SHP77 treated with DMSO at 0.1 percent for 48 hours (cell line): ENCODE results near the gene DOCK6.
A peak's percentile ranks its signal among the peaks of the same experiment; 100 is the strongest.
"Not testable (repeated sequence)": the region's sequence is repeated elsewhere in the genome, so short reads cannot be mapped to it uniquely, and the experiment has no call there.

ENCODE experiments used
- DNase-seq: peaks from one replicate; lab custom pipeline; 2025; lab: John Stamatoyannopoulos, UW

Gene DOCK6

DNA sequence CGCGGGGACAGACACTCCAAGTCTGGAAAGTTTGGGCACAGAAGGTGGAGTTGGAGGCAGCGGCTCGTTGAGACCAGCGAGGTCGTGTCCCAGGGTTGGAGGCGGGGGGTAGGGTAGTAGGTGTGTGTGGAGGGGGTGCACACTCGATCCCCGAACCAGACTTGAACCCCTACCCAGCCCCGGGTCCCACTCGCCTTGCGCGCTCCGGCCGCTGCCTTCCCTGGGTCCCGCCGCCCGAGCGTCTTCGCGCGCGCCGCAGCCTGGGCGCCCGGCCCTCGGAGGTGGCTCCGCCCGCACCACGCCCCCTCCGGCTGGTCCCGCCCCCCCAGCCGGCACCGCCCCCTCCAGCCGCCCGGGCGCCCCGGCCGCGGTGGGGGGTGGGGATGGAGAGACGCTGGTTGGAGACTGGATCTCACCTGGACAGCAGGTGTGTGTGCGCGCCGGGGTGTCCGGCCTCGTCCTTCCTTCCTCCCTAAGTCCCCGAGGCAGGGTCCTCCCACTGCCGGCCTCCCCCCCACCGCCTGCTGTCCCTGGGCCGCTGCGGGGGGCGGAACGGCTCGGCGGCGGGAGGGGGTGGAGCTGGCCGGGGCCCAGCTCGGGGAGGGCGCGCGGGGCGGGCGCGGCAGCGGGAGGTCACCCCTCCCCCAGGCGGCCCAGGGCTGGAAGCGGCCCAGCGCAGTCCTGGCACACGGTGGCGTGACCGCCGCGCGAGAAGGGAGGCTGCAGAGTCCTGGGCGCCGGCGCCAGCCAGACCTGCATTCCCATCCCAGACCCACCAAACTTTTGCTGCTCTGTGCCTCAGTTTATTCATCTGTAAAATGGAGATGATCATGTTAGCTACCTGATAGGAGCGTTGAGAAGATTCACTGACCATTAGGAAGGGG, 64.8 kb downstream of the DOCK6 start, which contains the start of gene KANK2:
TSS of gene KANK2 (minus strand) at position 255 of the 884 bp plus-strand sequence. CDS start 3,034 bp downstream, outside the sequence.
- peak; percentile 24 for DNase-seq

DNA sequence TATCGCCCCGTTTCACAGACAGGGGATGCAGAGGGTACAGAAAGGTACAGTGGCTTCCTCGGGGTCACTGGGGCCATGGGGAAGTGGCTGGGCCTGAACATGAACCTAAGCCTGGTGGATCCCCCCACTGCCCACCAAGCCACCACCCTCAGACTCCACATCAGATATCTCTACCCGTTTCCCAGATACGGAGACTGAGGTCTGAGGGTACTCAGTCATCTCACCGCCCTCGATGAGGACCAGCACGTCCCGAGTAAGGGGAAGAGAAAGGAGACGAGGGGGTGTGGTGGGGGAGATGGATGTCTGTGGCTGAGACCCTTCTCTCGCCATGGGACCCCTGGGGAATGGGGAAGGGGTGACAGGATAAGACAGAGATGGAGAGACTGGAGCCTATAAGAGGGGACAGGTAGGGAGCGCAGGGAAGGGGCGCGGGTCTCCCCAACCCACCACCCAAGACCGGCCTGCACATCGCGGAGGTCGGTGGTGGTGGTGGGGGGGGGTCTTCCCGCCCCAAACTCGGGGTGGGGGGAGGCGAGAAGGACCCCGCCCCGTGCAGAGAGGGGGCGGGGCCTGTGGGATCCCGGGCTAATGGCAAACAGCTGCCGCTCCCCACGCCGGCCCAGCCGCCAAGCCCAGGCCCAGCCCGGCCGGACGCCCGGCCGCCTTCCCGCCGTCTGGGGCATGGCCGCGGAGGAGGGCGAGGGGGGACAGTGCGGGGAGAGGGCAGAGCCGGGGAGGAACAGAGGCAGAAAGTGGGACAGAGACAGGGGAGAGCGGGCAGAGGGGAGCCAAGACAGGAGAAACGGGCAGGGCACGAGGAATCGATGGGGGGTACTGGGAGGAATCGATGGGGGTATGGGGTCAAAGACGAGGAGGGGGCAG, 65.7 kb downstream of the DOCK6 start:
- no peak for DNase-seq

DNA sequence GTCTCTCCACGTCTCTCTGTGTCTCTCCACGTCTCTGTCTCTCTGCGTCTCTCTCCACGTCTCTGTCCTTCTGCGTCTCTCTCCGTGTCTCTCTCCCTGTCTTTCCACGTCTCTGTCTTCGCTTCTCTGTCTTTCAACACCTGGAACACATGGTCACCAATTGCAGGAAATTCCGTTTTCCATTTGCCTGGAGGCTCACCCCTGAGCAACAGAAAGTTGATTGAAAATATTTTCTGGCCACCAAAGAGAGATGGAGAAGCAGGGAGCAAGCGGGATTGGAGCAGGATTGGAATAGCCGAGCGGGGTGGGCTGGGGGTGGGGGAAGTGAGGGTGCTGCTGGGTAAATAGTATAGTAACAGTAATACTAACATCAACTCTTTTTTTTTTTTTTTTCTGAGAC, 66.6 kb downstream of the DOCK6 start:
- DNase-seq: no peak

DNA sequence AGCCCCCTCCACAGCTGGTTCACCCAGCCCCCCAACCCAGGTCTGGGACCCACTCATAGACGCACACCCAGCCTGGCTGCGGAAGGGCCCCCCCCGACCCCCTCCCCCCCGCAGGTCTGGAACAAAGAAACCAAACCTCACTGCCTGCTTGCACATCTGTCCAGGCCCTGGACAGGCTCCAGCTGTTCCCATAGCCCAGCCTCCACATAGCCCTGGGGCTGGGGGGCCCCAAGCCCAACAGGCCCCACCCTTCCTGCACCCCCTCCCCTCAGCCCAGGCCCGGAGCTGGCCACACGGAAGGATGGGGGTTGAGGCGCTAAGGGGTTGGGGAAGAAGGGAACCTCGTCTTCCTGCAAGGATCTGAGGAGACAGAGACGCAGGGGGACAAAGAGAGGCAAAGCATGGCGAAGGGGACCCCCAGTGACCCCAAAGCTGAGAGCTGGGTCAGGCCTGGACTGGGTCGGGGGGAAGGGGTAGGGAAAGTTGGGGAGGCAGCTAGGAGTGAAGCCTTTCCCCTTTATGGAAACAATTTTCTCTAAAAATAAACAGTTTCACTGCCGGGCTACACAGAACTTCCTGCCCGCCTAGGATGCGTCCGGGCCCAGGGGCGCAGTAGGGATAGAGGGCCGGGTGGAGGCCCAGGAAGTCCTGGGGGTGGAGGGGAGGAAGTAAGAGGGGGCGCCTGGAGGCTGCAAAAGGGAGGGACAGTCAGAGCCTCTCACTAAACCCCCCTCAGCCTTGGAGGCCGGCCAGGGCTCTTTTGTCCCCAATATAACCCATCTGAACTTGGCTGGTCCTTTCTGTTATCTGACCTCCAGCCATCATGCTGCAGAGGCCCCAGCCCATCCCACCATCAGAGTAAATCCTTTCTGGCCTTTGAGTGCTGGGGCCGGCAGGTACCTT, 67.4 kb downstream of the DOCK6 start:
- no peak for DNase-seq

DNA sequence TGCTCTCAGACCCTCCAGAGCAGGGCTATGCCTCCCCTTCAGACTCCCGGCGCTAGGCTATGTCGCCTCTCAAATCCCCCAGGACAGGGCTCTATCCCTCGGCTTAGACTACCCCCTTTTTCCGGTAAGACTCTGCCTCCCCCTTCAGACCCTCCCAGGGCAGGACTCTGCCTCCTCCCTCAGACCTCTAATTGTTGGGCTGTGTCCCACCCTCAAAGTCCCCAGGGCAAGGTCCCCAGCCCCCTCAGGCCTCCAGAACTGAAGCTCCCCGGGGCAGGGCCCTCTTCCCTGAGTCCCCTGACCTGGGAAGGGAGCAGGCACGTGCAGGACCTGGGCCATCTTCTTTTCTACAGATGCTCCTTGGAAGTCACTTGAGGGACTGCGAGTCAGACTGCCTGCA, 68.2 kb downstream of the DOCK6 start:
- DNase-seq: no peak

DNA sequence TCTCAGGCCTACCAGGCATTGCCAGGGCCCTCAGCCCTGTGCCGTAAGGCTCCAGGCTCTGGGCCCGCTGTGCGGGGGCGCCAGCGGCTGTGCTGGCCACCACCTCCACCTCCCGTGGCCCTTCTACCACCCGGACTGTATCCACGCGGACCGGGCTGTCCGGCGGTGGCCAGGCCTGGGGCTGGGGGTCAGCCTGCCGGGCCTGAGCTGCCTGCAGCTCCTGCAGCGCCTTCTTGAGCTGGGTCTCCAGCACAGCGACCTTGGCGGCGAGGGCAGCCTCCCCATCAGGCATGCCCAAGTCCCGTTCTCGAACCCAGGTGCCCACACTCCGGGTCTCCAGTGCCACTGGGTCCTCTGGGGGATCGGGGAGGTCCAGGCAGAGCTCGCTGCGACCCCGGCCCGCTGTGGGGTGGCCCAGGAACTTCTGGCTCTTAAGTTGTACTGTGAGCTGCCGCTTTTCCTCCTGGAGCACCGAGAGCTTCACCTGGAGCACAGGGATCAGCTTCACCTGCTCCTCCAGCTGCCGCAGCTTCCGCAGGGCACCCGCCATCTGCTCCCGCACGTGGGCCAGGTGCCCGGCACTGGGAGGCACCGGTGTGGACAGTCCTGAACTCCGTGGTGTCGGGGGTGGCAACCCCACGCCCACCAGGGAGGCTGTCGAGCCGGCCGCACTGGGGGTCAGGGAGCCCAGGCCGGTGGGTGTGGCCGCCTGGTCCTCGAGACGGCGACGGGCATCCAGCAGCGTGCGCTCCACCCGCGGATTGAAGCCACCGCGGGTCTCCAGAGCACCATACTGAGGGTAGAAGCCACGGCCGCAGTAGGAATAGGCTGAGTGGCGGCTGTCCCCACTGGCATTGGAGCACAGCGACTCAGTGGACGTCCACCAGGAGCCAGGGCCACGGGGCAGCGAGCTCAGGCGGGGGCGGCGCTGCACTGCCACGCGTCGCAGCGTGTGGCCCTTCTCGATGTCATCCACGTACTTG, 69.1 kb downstream of the DOCK6 start:
- DNase-seq: no peak

DNA sequence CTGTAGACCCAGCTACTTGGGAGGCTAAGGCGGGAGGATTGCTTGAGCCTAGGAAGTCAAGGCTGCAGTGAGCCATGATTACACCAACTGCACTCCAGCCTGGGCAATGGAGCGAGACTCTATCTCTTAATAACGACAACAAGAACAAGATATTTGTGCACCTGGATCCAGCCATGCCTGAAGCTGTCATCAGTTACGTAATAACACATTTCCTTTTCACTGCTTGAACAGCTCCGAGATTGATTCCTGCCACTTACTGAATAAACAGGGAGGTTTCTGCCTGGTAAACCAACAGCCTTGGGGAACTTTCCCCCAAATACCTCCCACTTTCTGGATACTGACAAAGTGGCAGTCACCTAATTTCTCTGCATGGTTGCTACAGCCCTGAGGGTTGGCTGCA, 70.4 kb downstream of the DOCK6 start:
- no peak for DNase-seq

DNA sequence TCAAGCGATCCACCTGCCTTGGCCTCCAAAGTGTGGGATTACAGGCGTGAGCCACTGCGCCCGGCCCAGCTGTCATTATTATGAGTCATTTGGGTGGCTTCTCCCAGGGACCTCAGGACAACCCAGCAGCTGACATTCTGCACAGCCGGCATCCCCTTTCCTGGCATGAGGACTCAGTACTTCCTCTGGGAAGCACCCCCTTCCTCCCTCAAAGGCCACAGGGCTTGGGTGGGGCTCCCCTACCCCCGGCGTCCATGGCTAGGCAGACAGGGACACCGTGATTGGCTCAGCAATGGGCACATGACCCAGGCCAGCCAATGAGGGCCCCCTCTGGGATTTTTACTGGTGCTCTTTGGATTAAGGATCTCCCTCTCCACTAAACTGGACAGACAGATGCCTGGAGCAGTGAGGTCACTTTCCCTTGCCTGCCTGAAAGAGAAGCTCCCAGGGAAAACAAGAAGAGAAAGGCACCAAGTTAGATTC, 71.0 kb downstream of the DOCK6 start:
- DNase-seq: no peak

DNA sequence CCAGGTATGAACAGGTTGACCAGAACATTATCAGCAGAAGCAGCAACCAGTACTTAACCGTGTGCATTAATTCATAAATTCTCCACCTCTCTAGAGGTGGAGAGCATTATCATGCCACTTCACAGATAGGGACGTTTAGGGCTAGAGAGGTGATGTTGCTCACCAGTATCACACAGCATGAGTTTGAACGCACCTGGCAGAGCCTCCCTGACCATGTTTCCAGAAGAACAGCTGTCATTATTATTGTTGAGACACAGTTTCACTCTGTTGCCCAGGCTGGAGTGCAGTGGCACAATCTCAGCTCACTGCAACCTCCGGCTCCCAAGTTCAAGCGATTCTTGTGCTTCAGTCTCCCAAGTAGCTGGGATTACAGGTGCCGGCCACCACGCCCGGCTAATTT, 71.8 kb downstream of the DOCK6 start:
- DNase-seq: no peak

DNA sequence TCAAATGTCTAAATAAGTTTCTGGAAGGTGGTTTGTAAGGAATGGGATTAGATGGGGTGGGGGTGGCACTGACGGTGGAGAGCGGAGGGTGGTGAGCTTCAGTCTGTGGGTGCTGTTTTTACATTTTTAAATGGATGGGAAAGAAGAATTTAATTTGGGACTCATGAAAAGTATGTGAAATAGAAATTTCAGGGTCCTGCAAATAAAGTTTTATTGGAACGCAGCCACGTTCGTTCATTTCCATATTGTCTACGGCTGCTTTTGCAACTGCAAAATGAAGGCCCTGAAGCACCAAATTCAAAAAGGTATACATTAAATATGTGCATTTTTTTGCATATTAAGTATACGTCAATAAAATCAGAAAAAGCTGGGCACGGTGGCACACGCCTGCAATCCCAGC, 74.9 kb downstream of the DOCK6 start:
- no peak for DNase-seq

DNA sequence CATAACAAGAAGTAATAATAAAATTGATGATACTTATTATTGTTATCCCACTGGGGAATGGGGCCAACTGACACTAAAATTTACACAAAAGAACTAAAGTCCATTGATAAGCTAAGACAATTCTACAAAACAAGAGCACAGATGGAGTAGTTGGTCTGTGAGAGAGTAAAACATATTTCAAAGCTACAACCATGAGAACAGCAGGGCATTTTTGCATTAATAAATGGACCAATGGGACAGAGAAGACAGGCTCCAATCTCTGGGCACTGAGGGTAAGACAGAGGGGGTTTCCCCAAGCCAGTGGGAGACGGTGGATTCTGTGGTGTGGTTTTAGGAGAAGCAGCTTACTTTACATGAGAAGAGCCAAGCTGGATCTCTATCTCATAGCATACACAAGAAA, 79.3 kb downstream of the DOCK6 start:
- DNase-seq: no peak

DNA sequence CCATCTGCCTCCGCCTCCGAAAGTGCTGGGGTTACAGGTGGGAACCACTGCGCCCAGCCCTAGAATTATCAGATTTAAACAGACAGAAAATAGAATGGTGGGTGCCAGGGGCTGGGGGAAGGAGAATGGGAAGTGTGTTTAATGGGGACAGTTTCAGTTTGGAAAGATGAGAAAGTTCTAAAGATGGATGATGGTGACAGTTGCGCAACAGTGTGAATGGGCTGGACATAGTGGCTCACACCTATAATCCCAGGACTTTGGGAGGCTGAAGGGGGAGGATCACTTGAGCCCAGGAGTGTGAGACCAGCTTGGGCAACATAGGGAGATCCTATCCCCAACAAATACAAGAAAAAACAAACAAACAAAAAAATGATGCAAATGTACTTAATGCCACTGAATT, 80.8 kb downstream of the DOCK6 start:
- DNase-seq: no peak

DNA sequence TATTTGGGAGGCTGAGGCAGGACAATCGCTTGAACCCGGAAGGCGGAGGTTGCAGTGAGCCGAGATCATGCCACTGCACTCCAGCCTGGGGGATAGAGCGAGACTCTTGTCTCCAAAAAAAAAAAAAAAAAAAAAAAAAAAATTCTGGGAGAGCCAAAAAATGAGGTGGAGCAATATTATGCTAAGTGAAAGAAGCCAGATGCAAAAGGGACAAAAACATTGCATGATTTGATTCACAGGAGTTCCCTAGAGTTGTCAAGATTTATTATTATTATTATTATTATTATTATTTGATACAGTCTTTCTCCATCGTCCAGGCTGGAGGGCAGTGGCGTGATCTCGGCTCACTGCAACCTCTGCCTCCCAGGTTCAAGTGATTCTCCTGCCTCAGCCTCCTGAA, 81.3 kb downstream of the DOCK6 start:
- not testable (repeated sequence) for DNase-seq

DNA sequence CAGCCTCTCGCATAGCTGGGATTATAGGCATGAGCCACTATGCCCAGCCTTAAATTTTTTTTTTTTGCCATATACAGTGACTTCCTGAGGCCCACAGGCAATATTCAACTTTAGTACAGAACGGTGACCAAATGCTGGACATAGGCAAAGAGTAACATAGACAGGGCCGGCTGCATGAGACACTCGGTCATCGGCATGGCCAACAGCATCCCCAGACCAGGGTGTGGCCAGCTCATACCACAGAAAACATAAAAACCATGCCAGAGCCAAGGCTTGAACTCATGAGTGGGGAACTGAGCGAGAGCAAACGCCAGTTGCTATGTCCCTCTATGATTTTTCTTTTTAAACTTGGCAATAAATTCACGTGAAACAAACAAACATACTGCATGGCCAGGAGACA, 82.0 kb downstream of the DOCK6 start:
- no peak for DNase-seq

DNA sequence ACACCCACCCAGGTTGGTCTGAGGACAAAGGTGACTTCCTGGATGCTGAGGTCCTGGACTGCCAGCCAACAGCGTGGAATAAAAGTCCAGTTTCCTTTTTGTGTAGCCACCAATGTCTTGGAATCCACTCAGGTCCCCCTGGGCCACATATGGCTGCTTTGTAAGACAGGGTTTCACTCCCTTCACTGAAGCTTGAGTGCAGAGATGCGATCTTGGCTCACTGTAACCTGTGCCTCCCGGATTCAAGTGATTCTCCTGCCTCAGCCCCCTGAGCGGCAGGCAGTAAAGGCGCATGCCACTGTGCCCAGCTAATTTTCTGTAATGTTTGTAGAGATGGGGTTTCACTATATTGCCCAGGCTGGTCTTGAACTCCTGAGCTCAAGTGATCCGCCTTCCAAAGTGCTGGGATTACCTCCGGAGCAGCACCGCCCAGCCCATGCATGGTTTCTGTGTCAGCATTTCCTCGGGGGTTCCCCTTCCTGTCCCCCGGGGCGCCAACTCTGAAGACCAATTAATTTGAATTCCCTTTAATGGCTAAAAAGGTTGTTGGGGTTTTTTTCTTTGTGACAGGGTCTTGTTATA, 82.5 kb downstream of the DOCK6 start:
- no peak for DNase-seq

DNA sequence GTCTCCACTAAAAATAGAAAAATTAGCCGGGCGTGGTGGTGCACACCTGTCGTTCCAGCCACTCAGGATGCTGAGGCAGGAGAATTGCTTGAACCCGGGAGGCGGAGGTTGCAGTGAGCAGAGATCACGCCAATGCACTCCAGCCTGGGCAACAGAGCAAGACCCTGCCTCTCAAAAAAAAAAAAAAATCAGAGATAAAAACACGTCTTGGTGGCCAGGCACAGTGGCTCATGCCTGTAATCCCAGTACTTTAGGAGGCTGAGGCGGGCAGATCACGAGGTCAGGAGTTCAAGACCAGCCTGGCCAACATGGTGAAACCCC, 83.2 kb downstream of the DOCK6 start:
- not testable (repeated sequence) for DNase-seq

DNA sequence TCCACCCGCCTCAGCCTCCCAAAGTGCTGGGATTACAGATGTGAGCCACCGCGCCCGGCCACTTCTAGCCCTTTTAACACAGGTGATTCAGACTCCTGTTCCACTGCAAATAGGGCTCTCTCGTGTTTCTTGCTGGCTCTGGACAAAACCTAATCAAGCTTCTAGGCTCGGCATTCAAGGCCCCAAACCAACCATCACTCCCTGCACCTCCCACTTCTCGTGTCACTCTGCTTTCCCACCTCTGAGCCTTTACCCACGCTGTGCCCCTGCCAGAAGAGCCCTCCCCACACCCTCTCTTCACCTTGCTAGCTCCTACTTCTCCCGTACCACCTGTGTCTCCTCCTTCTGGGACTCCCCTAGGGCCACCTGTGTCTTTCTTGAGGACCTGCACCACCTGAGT, 84.7 kb downstream of the DOCK6 start:
- no peak for DNase-seq

DNA sequence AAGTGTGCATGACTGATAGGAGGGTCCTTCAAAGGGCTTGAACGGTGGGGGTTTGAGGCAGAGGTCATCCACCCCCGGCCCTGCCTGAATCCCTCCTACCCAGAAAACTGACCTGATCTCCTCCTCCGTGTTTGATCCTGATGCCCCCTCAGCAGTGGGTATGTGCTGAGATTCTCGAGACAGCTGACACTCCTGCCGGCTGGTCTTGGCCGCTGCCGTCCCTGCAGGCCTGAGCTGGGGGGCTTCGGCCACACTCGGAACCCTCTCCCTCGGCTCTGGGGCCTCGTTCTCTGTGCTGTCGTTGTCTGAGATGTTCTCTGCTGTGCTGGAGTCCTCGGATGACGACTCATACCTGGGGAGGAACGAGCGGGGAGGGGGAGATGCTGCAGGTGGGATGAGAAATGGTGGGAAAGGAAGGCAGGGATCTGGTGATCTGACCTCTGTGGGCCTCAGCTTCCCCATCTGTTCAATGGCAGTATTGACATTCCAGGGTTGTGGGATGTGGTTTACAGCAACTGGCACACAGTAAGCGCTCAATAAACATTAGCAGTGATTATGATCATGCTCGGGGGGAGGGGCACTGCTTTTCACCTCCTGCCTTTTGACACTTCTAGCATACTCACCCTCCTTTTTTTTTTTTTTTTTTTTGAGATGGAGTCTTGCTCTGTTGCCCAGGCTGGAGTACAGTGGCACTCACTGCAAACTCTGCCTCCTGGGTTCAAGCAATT, 85.7 kb downstream of the DOCK6 start:
- no peak for DNase-seq

DNA sequence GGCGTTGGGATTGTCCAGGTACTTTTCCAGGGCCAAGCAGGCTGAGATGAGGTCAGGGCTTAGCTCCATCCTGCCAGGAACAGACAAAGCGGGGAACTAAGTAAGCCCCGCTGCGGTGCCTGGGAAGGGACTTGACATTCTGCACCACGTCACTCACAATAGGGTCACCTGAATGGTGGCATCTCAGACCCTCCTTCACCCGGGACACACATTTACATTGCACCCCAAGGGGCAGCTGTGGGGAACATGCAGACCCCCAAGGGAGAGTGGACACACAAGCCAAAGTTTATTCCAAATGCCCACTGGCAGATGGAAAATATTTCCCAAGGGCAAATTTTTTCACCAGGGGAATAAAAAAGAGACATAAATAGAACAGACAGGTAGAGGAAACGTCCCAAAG, 86.4 kb downstream of the DOCK6 start:
- DNase-seq: no peak

DNA sequence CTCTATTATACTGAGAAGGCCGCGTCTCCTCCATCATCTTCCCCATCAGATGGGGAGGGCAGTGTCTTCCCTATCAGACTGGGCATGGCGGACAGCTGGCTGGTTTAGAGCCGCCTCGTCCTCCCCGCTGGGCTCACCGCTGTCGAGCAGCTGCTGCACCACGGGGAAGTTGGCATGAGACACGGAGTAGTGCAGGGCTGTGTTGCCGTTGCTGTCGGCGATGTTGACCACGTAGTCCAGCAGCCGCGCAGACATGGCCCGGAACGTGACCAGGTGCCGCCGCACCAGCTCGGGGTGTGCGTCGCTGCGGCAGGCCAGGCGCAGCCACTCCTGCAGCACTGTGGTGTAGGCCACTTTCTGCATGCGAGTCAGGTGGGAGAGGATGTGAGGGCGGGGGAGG, 88.0 kb downstream of the DOCK6 start:
- DNase-seq: no peak
